OCI-LY3 (cell line): Measurements from ENCODE around the gene UBE2G2.

Experiments used
- CTCF ChIP-seq: fragments of 200-600, 300-600 bp; sonication (generic); IDR thresholded peaks from 2 replicates; pipeline ENCODE4 v1.5.1; 2014; ENCODE audit warnings: antibody characterized with exemption, low read length, low read depth
- EZH2phosphoT487 ChIP-seq: fragments of 200-600 bp; shearing (Covaris generic); IDR thresholded peaks from 2 replicates; pipeline ENCODE4 v1.6.1; 2018; ENCODE audit warnings: antibody characterized with exemption, mixed run types, low read depth

DNA sequence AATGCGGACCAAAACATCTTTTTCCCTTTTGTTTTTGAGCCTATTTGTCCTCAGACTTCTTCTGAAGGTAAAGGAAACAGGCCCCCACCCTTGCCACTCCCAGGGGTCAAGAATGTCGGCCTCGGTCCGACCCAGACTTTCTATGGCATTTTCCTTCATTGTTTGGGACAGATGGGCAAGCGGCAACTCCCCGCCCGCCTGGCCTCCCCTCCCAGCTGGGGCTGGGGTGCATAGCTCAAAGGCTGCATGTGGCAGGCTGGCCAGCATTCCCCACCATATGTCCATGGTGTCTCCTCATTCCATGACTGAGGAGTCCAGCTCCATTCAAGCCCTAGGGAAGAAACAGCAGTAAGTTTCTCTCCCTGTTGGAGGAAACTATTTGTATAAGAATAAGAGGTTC lies 60.9 kb downstream of the UBE2G2 start:
- TF ChIP-seq CTCF: no peak
- TF ChIP-seq EZH2phosphoT487: no peak
